ENCODE data around the gene FCGBP.
A peak's percentile ranks its signal among the peaks of the same experiment; 100 is the strongest.
"Not testable (repeated sequence)": the region's sequence is repeated elsewhere in the genome, so short reads cannot be mapped to it uniquely, and the experiment has no call there.

FCGBP gene

DNA sequence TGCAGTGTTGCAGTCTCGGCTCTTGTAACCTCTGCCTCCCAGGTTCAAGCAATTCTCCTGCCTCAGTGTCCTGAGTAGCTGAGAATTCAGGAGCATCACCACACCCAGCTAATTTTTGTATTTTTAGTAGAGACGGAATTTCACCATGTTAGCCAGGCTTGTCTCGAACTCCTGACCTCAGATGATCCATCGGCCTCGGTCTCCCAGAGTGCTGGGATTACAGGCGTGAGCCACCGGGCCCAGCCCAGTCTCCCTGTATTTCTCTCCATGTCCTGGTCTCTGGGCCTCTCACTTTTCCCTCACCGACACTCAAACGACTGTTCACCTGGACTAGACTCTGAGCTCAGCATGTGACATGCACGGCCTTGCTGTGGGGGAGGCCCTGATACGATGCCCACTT, 39.3 kb downstream of the FCGBP start:
- H3K4me3 ChIP-seq, H3K27ac ChIP-seq: not testable (repeated sequence)

- H3K27ac ChIP-seq, H3K4me3 ChIP-seq: not testable (repeated sequence)
These were observed 40.2 kb downstream of the FCGBP start for GRCh38 chr19:39894236-39894606.

DNA sequence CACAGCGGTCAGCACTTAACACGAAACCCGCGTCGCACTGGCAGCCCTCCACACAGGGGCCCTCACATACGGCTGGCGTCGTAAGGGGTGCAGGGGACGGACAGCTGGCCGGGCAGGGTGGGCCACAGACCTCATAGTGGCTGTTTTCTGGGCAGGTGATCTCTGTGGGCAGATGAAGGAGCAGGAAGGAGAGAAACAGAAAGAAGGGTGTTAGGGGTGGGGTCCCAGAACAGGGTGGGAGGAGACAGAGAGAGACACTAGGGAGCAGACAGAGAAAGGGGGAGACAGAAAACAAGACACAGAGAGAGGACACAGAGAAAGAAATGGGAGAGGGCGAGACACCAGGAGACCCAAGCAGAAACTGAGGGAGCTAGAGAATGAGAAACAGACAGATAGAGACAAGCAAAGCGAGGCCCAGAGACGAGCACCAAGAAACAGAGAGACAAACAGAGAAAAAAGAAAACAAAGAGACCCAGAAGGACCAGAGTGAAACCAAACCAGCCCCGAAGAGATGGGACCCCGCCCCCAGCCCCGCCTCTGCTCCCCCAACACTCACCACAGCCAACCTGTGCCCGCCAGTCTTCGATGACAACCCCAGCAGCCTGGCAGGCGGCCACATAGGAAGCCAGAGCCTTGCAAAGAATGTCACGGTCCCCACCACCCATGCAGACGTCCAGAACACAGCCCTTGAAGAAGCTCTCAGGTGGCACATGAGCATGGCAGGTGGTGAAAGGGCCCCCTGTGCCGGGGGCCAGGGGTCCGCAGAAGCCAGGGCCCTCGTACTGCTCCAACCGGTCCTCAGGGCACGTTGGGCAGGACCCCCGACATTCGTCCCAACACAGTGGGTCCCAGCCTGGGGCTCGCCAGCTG, 40.8 kb downstream of the FCGBP start:
- H3K4me3 ChIP-seq = not testable (repeated sequence)
- H3K27ac ChIP-seq = peak overlapping the region in 1 of 21 experiments; percentile 51

GRCh38 chr19:39892506-39892902, 41.9 kb downstream of the FCGBP start:
- H3K27ac ChIP-seq, H3K4me3 ChIP-seq: not testable (repeated sequence)

DNA sequence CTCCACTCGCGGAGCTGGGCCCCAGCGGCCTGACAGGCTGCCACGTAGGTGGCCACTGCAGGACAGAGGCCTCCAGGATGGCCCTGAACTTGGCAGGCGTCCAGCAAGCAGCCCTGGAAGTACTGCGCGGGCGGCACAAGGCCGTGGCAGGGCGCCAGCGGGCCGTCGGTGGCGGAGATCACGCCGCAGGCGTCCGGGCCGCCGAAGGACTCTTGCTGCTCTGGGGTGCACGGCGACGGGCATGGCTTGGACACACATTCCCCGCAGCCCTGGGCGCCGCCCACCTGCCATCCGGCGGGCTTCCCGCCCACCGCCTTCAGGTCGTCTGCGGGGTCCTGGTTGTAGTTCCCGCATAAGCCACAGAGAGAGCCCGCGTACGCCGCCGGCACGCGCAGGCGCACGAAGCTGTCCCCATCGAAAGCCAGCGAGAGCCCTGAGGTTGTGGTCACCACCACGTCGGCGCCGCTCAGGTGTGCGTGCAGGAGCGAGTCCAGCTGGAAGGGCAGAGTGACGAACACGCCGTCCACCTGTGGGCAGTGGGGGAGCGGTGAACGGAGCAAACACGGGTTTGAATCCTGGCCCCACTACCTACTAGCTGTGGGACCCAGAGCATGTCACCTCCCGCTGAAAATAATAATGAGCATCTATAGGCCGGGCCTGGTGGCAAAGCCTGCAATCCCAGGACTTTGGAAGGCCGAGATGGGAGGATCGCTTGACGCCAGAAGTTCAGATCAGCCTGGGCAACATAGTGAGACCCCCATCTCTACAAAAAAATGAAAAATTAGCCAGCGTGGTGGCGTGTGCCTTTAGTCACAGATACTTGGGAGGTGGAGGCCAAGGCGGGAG, 42.6 kb downstream of the FCGBP start:
- H3K4me3 ChIP-seq, H3K27ac ChIP-seq: not testable (repeated sequence)

- H3K4me3 ChIP-seq = no peak overlapping the region
- no peak overlapping the region for H3K27ac ChIP-seq
These were observed 43.5 kb downstream of the FCGBP start for GRCh38 chr19:39890755-39891551.

DNA sequence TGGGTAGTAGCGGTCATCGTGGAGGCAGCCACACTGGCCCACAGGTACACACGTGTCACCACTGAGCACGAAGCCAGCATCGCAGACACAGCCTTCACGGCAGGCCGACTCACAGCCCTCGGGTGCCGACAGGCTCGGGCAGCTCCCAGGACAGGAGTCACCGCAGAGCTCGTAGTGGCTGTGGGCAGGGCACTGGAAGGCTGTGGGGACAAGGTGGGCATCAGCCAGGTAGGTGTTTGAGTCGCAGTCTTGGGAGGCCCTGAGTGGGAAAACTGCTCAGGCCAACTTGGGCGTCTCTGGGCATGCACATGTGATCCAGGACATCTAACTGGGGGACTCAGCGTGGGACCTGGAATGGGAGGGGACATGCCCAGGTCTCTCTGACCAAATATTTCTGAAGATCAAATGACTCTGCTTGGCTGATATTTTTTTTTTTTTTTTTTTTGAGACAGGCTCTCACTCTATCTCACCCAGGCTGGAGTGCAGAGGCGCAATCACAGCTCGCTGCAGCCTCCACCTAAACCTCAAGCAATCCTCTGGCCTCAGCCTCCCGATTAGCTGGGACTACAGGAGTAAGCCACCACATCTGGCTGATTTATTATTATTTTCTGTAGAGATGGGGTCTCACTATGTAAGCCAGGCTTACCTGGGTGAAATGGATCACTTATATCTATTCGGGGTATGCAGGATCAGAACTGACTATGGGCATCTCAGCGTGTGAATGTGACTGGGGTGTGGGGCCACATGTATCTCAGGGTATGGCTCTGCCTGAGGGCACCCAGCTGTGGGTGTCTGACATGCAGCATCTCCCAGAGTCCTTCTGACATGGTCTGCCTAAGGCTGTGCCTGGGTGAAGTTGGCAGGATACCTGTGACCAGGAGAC, 44.3 kb downstream of the FCGBP start:
- not testable (repeated sequence) for H3K4me3 ChIP-seq, H3K27ac ChIP-seq

GRCh38 chr19:39887456-39887951, 46.9 kb downstream of the FCGBP start:
- not testable (repeated sequence) for H3K27ac ChIP-seq, H3K4me3 ChIP-seq

DNA sequence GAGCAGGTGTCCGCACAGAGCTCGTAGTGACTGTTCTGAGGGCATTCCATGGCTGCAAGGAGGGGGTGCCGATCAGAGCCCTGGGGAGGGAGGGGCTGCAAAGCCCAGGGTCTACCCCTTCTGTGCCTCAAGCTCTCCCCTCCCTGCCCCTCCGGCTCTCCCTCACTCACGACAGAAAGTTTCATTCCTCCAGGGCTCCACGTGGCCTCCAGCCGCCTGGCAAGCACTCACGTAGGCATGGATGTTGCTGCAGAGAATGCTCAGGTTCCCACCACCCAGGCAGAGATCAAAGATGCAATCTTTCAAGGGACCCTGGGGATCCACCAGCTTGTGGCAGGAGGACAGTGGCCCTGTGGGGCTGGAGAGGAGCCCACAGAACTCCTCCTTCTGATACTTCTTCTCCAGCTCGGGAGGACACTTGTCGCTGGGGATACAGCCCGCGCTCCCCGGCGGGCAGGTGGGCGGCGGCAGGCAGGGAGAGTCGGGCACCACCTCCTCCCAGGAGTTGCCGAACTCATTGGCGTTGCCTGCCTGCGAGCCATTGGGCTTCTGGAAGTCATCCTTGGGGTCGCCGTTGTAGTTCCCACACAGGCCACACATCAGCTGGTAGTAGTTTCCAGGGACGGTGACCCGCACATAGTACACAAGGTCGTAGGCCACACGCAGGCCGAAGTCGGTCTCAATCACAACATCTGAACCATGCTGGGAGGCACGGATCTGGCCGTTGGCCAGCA, 48.4 kb downstream of the FCGBP start:
- not testable (repeated sequence) for H3K4me3 ChIP-seq, H3K27ac ChIP-seq

- not testable (repeated sequence) for H3K27ac ChIP-seq, H3K4me3 ChIP-seq
These were observed 49.7 kb downstream of the FCGBP start for GRCh38 chr19:39884721-39885120.
